PC-3 (cell line): ENCODE results near the gene ZNF473. TPM values are rescaled to one million over a fixed set of nuclear protein-coding genes. Genes with fewer than 3 reads are reported as not detected.
"Not testable (repeated sequence)": the region's sequence is repeated elsewhere in the genome, so short reads cannot be mapped to it uniquely, and the experiment has no call there.

ENCODE experiments used
- ATAC-seq: fragments of 200-7000 bp; cut with Tn5 transposase; 2 replicates; pipeline ENCODE4 v1.9.1; 2020; ENCODE audit warnings: mild to moderate bottlenecking, moderate library complexity
- BruUV-seq: library from RNA; stranded (reverse); fragments of 400-500 nt; replicated peaks from 2 replicates; lab custom pipeline; 2021; lab: Mats Ljungman, UMichigan
- CTCF ChIA-PET: fragments of 300-600 bp; sonication (Branson Sonifier 250); formaldehyde crosslinking; loops from one replicate; lab custom pipeline; 2022; ENCODE audit warnings: antibody characterized with exemption; lab: Charles Lee
- POLR2A ChIA-PET: fragments of 300-600 bp; sonication (Branson Sonifier 250); formaldehyde crosslinking; loops from one replicate; lab custom pipeline; 2022; ENCODE audit warnings: antibody characterized with exemption; ENCODE audit not compliant: unreplicated experiment; lab: Charles Lee
- DNase-seq: peaks from one replicate; pipeline ENCODE4 v3.0.0-alpha.2; 2015
- H2AFZ ChIP-seq: fragments of 300-600 bp; sonication (generic); 2 replicates; pipeline ENCODE4 v1.6.0; 2016; ENCODE audit warnings: antibody characterized with exemption, low read length
- H3F3A ChIP-seq: fragments of 300-600 bp; sonication (generic); one replicate; pipeline ENCODE4 v1.6.0; 2017; ENCODE audit warnings: antibody characterized with exemption, low read length, control low read depth, mild to moderate bottlenecking; ENCODE audit not compliant: unreplicated experiment
- H3K27ac ChIP-seq: fragments of 300-600 bp; sonication (generic); 2 replicates; pipeline ENCODE4 v1.5.1; 2016; ENCODE audit warnings: mild to moderate bottlenecking, low read length
- H3K27me3 ChIP-seq: fragments of 300-600 bp; sonication (generic); 2 replicates; pipeline ENCODE4 v1.6.1; 2016; ENCODE audit warnings: low read length, mixed read lengths
- H3K36me3 ChIP-seq: fragments of 300-600 bp; sonication (generic); 2 replicates; pipeline ENCODE4 v1.6.1; 2016; ENCODE audit warnings: low read depth, mixed run types, low read length, mixed read lengths
- H3K4me1 ChIP-seq: fragments of 300-600 bp; sonication (generic); 2 replicates; pipeline ENCODE4 v1.5.1; 2016; ENCODE audit warnings: low read length; ENCODE audit not compliant: insufficient read depth
- H3K4me2 ChIP-seq: fragments of 300-600 bp; sonication (generic); 2 replicates; pipeline ENCODE4 v1.6.0; 2016; ENCODE audit warnings: low read length
- H3K4me3 ChIP-seq: fragments of 300-600 bp; sonication (generic); 2 replicates; pipeline ENCODE4 v1.5.1; 2016; ENCODE audit warnings: mild to moderate bottlenecking, low read length, mixed read lengths
- H3K79me2 ChIP-seq: fragments of 300-600 bp; sonication (generic); 2 replicates; pipeline ENCODE4 v1.6.1; 2017; ENCODE audit warnings: low read length, mixed read lengths
- H3K9ac ChIP-seq: fragments of 300-600 bp; sonication (generic); 2 replicates; pipeline ENCODE4 v1.6.0; 2016; ENCODE audit warnings: mild to moderate bottlenecking, low read length
- H3K9me2 ChIP-seq: fragments of 300-600 bp; sonication (generic); replicated peaks from 2 replicates; pipeline ENCODE4 v1.6.1; 2016; ENCODE audit warnings: mixed run types, low read length, mixed read lengths
- H3K9me3 ChIP-seq: fragments of 300-600 bp; sonication (generic); 2 replicates; pipeline ENCODE4 v1.6.1; 2016; ENCODE audit warnings: low read length, mixed read lengths
- H4K20me1 ChIP-seq: fragments of 300-600 bp; sonication (generic); 2 replicates; pipeline ENCODE4 v1.6.1; 2016; ENCODE audit warnings: low read length, mixed read lengths
- intact Hi-C: fragments of 100-400 bp; cut with micrococcal nuclease; formaldehyde crosslinking; loops from 2 replicates; pipeline ENCODE4 v1.9.0; 2023
- total RNA-seq: library from RNA; depleted of rRNA; stranded (reverse); fragments of >200 nt; gene quantifications from 2 replicates; pipeline ENCODE4 v1.2.3, GENCODE V29; 2014; rRNA removed

Gene ZNF473
- total RNA-seq, 1 experiment from 2014 or later: 18.5 TPM

GRCh38 chr19:50097884-50098283 lies 72.1 kb downstream of the ZNF473 start:
- H3K4me1 ChIP-seq, H3K27me3 ChIP-seq, H3K4me2 ChIP-seq, POLR2A ChIA-PET, H3F3A ChIP-seq, H3K4me3 ChIP-seq, H4K20me1 ChIP-seq, H2AFZ ChIP-seq, H3K9me2 ChIP-seq, H3K27ac ChIP-seq, H3K9ac ChIP-seq, H3K36me3 ChIP-seq, ATAC-seq, H3K9me3 ChIP-seq, CTCF ChIA-PET, intact Hi-C loops, BruUV-seq, H3K79me2 ChIP-seq, DNase-seq: not testable (repeated sequence)

- ATAC-seq, H3K9me2 ChIP-seq: not testable (repeated sequence)
Observed at GRCh38 chr19:50098892-50099291, 73.1 kb downstream of the ZNF473 start.

GRCh38 chr19:50099696-50100095 lies 73.9 kb downstream of the ZNF473 start:
- CTCF ChIA-PET, H3K36me3 ChIP-seq, H3K79me2 ChIP-seq, intact Hi-C loops, ATAC-seq, H3K9me2 ChIP-seq, DNase-seq, H3K9me3 ChIP-seq, H3K4me1 ChIP-seq, H3K27ac ChIP-seq, H2AFZ ChIP-seq, H3K9ac ChIP-seq, H4K20me1 ChIP-seq, H3K4me2 ChIP-seq, H3K4me3 ChIP-seq, H3F3A ChIP-seq, BruUV-seq, H3K27me3 ChIP-seq, POLR2A ChIA-PET: not testable (repeated sequence)

More at GRCh38 chr19:50098892-50099291, 73.1 kb downstream of the ZNF473 start:
- BruUV-seq, H3K9me3 ChIP-seq, H3K36me3 ChIP-seq, H4K20me1 ChIP-seq, H3K27me3 ChIP-seq, intact Hi-C loops, DNase-seq, H3K79me2 ChIP-seq, H3K4me2 ChIP-seq, H3K4me3 ChIP-seq, POLR2A ChIA-PET, CTCF ChIA-PET, H3K4me1 ChIP-seq, H3F3A ChIP-seq, H3K27ac ChIP-seq, H3K9ac ChIP-seq, H2AFZ ChIP-seq: not testable (repeated sequence)

GRCh38 chr19:50100946-50101345 lies 75.1 kb downstream of the ZNF473 start:
- DNase-seq, H3K9me3 ChIP-seq, CTCF ChIA-PET, H3K27me3 ChIP-seq, H2AFZ ChIP-seq, BruUV-seq, H3K4me3 ChIP-seq, intact Hi-C loops, H3K79me2 ChIP-seq, H3F3A ChIP-seq, H3K9ac ChIP-seq, H3K4me1 ChIP-seq, H3K4me2 ChIP-seq, H3K36me3 ChIP-seq, ATAC-seq, H3K27ac ChIP-seq, POLR2A ChIA-PET, H3K9me2 ChIP-seq, H4K20me1 ChIP-seq: not testable (repeated sequence)

Other genes starting within 250 kb of the ZNF473 start
- gene FUZ, start 212.7 kb upstream of the ZNF473 start, total RNA-seq: 9.4 and 10.9 TPM in 2 replicates
- gene MED25, start 207.7 kb upstream of the ZNF473 start, total RNA-seq: 47.5 and 54.9 TPM in 2 replicates
- 138 and 148 TPM in 2 replicates for gene PTOV1, start 174.8 kb upstream of the ZNF473 start, total RNA-seq
- gene PNKP, start 158.4 kb upstream of the ZNF473 start, total RNA-seq: 141 and 172 TPM in 2 replicates
- 42.3 and 61.0 TPM in 2 replicates for gene AKT1S1, start 148.7 kb upstream of the ZNF473 start, total RNA-seq
- 17.8 and 18.8 TPM in 2 replicates for gene TBC1D17, start 148.3 kb upstream of the ZNF473 start, total RNA-seq
- gene IL4I1, start 129.1 kb upstream of the ZNF473 start, total RNA-seq: 0.29 and 2.2 TPM in 2 replicates
- gene ATF5, start 96.8 kb upstream of the ZNF473 start, total RNA-seq: 50.7 and 75.5 TPM in 2 replicates
- 129 and 149 TPM in 2 replicates for gene NUP62, start 96.5 kb upstream of the ZNF473 start, total RNA-seq
- gene SIGLEC11, start 64.8 kb upstream of the ZNF473 start, total RNA-seq: not detected in 2 replicates
- gene VRK3, start 633 bp upstream of the ZNF473 start, total RNA-seq: 26.0 and 36.3 TPM in 2 replicates
- not detected in 2 replicates for gene IZUMO2, start 137.3 kb downstream of the ZNF473 start, total RNA-seq
- gene MYH14, start 177.6 kb downstream of the ZNF473 start, total RNA-seq: 20.2 and 28.5 TPM in 2 replicates